DMS153 (cell line): ENCODE measurements around the gene KIR3DL2.
"Not testable (repeated sequence)": the region's sequence is repeated elsewhere in the genome, so short reads cannot be mapped to it uniquely, and the experiment has no call there.

Experiments
- DNase-seq: peaks from one replicate; lab custom pipeline; 2025; lab: John Stamatoyannopoulos, UW

The KIR3DL2 gene

GRCh38 chr19:54871696-54872095 is 21.5 kb downstream of the KIR3DL2 start:
- no peak for DNase-seq

GRCh38 chr19:54873990-54874389 is 23.7 kb downstream of the KIR3DL2 start, which contains the start of gene FCAR:
Gene FCAR (plus strand): TSS chr19:54874235. CDS start chr19:54874290, 55 bp downstream.
- no peak for DNase-seq

DNA sequence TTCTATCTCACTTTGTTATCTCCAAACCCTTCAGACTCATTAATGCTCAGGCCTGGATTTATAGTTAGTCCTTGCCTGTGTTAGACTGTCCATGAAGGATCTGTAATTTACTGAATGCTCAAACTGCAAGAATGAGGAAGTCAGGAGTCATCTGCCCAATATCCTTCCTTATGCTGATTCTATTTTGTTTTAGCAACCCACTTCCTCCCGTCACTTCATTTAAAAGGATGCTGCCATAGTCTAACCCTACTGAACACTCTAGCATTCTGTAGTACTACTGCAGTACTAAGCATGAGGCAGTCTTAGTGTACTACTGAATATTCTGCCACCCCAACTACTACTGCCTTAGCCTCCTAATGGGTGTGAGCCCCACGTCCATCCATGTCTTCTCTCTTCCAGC is 25.3 kb downstream of the KIR3DL2 start:
- DNase-seq: no peak

- DNase-seq: no peak
Observed at GRCh38 chr19:54877471-54877870, 27.2 kb downstream of the KIR3DL2 start.

GRCh38 chr19:54881884-54882283 is 31.6 kb downstream of the KIR3DL2 start:
- DNase-seq: no peak

DNA sequence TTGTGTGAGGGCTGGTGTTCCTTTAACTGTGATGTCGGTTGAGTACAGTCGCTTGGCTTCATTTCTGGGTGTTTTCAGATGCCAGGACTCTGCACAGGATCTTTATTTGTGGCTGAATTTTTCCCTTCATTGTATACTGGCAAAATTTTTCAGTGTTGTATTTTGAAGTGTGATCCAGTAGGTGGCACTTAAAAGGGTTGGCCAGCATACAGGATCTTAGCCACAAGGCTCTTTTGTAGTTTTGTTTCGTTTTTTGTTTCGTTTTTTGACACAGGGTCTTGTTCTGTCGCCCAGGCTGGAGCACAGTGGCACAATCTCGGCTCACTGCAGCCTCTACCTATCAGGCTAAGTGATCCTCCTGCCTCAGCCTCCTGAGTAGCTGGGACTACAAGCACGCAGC is 32.5 kb downstream of the KIR3DL2 start:
- DNase-seq: no peak

DNA sequence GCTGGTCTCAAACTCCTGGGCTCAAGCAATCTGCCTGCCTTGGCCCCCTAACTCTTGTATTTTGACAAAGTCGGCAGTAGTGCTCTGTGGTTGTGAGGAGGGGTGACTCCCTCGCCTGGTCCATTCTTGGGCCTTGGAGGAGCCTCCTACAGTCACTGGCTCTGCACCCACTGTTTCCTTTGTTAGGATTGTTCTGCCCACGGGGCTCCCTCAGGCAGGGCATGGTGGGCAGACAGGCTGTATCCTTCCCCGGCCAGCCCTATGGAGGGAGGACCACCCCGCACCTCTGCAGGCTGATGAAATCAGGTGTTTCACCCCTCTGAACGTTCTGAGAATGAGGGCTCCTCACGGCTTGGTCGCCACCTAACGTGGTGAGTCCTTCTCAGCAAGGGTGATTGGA is 33.0 kb downstream of the KIR3DL2 start:
- no peak for DNase-seq

GRCh38 chr19:54888239-54888638 is 38.0 kb downstream of the KIR3DL2 start:
- no peak for DNase-seq

DNA sequence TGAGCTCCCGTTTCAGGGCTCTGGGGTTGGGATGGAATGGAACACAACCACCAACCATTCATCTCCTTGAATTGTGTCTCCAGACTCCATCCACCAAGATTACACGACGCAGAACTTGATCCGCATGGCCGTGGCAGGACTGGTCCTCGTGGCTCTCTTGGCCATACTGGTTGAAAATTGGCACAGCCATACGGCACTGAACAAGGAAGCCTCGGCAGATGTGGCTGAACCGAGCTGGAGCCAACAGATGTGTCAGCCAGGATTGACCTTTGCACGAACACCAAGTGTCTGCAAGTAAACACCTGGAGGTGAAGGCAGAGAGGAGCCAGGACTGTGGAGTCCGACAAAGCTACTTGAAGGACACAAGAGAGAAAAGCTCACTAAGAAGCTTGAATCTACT is 39.3 kb downstream of the KIR3DL2 start:
- DNase-seq: no peak

DNA sequence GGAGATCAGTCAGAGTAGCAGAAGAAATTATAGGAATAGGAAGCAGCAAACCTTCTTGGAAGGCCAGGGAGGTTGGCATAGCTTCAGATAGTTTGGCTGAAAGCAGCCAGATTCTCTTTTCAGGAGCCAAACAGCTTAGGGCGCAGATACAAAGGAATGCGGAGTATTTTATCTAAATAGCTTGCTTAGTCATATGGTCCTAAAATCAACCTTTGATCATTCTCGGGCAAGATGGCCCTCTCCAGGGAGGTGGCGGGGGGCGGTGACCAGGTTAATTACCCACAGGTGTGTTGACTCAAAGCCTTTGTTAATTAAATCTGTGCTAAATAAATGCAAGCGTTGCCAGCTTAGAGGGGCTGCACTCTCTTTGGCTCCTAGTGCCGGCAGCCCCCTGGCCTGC is 43.2 kb downstream of the KIR3DL2 start:
- no peak for DNase-seq

GRCh38 chr19:54894106-54894505 is 43.9 kb downstream of the KIR3DL2 start:
- not testable (repeated sequence) for DNase-seq

DNA sequence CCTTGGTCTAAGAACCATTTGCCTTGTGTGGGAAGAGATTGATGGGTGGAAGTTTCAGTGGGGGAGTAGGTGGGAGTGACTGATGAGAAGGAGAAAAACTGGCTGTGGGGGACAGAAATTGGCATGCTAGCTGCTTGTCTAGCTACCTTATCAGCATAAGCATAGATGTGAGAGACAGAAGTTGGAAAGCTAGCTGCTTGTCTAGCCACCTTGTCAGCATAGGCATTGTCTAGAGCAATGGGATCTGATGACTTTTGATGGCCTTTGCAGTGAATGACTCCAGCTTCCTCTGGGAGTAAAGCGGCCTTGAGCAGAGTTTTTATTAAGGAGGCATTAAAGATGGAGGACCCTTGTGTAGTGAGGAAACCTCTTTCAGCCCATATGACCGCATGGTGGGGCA is 45.8 kb downstream of the KIR3DL2 start:
- no peak for DNase-seq

DNA sequence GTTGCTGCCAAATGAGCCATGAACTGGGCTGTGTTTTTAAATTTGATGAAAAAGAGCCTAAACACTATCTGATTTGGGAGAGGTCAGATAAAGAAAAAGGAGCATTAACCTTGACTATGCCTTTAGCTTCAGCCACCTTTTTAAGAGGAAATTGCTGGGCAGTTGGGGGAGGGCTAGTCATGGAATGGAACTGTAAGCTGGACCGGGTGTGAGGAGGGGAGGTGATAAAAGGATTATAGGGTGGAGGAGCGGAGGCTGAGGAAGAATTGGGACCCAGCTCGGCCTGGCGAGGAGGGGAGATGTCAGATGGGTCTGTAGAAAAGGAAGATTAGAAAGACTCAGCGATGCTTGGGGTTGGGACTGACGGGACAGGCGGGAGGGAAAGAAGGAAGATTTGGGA is 48.4 kb downstream of the KIR3DL2 start:
- DNase-seq: not testable (repeated sequence)

DNA sequence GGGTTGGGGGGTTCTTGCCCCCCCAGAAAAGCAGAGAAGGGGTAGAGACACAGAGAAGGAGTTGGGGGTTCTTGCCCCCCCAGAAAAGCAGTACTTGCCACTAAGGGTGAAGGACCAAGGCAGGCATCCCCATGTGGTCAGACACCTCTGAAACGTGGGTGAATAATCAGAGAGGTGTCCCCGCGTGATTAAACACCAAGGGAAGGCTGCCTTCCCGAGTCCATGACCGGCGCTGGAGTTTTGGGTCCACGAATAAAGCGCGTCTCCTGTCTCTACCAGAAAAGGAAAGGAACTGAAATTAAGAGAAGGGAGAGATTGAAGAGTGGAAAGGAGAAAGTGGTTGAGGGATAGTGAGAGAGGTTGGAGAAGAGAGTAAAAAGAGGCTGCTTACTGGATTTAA is 49.4 kb downstream of the KIR3DL2 start:
- not testable (repeated sequence) for DNase-seq

- DNase-seq: not testable (repeated sequence)
Observed at GRCh38 chr19:54901153-54901552, 50.9 kb downstream of the KIR3DL2 start.

GRCh38 chr19:54902061-54902460 is 51.8 kb downstream of the KIR3DL2 start:
- DNase-seq: no peak

DNA sequence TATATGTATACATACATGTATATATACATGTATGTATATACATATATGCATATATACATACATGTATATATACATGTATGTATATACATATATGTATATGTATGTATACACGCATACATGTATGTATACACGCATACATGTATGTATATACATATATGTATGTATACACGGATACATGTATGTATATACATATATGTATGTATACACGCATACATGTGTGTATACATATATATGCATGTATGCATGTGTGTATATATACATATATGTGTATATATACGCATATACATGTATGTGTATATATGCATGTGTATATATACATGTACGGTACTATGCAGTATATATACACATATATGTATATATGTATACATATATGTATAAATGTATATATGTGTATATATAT is 53.1 kb downstream of the KIR3DL2 start:
- no peak for DNase-seq

DNA sequence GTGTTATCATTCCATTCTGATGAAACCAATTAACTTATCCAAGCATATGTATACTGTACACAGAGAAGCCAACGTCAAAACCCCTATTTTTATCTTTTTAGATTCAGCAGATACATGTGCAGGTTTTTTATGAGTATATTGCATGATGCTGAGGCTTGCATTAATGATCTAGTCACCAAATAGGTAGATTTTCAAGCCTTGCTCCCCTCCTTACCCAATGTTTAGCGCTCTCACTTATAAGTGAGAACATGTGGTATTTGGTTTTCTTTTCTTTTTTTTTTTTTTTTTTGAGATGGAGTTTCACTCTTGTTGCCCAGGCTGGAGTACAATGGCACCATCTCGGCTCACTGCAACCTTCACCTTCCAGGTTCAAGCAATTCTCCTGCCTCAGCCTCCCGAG is 54.0 kb downstream of the KIR3DL2 start:
- DNase-seq: not testable (repeated sequence)

- no peak for DNase-seq
Observed at GRCh38 chr19:54905421-54905802, 55.2 kb downstream of the KIR3DL2 start.

DNA sequence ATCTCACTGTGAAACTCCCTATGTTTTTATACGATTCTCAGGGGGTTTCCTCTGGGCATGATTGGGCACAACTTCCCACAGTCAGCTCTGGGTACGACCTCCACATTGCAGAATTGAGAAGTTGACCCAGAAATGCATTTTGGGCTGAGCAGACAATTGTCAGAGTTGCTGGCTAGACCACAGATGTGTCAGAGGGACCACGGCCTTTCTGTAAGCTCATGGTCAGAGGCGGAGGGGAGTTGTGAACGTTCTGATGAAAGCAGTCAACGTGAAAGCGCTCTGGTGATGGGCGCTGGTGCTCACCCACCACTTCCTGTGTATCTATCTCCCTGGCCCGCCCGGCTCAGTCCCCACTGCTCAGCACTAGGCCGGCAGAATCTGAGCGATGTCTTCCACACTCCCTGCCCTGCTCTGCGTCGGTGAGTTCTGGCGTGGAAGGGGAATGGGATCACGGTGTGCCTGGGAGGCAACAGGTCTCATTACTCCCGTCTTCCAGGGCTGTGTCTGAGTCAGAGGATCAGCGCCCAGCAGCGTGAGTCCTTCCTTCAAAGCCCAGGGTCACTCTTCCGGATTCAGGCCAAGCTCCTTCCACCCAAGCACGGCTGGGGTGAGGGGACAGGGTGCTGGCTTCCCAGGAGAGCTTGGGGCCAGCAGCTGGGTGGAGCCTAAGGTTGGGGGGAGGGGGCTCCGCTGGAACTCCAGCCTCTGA is 55.7 kb downstream of the KIR3DL2 start, which contains the start of gene NCR1:
NCR1 (plus strand) TSS at position 346 of the 709 bp plus-strand sequence; CDS start at position 386, 40 bp downstream.
- DNase-seq: no peak

GRCh38 chr19:54906819-54907218 is 56.6 kb downstream of the KIR3DL2 start:
- no peak for DNase-seq

GRCh38 chr19:54907899-54908298 is 57.7 kb downstream of the KIR3DL2 start:
- not testable (repeated sequence) for DNase-seq
